GM18499 (cell line): ENCODE results near the gene CPNE5.
"Not testable (repeated sequence)": the region's sequence is repeated elsewhere in the genome, so short reads cannot be mapped to it uniquely, and the experiment has no call there.

ENCODE experiments used
- ATAC-seq: cut with Tn5 transposase; IDR thresholded peaks from one replicate; pipeline ENCODE4 v1.9.1; 2021; ENCODE audit warnings: moderate number of reproducible peaks; ENCODE audit not compliant: insufficient read depth, unreplicated experiment

CPNE5 gene

DNA sequence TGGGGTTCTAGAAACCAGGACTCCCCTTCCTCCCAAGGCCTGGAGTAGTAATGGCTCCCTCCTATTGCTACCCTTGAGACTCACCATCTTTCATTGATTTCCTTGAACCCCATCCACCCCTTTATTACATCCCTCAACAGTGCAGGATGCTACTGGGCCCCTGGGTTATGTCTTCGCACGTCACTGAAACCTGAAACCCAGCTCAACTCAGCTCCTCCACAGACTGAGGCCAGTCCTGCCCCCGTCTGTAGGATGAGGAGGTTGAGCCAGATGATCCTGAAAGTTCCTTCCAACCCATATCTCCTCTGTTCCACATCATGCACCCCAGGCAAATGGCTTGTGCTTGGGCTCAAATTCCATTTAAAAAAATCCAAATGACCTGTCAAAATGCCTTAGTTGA, 21.4 kb downstream of the CPNE5 start:
- ATAC-seq, result no peak

DNA sequence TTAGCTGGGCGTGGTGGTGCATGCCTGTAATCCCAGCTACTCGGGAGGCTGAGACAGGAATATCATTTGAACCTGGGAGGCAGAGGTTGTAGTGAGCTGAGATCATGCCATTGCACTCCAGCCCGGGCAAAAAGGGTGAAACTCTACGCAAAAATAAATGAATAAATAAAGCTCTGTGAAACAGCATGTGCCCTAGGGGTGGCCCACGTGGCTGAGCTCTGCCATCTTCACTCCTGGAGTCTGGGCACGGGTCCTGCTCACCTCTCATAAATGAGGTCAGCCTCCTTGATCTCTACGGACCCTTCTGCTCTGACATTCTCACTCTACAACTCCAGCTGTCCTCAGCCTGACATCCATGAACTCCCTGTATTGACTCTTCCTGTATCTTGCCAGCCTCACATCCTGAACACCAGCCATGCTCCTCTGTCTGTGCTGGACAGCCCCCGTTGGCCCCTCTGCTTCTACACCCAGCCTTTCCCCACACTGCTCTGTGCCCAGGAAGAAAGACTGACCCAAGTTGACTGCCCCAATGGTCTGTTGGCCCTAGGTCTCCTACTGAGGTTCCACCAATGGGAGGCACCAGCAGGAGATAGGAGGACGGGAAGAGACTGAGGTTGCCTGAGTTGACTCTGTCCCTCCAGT, 21.9 kb downstream of the CPNE5 start:
- no peak for ATAC-seq

DNA sequence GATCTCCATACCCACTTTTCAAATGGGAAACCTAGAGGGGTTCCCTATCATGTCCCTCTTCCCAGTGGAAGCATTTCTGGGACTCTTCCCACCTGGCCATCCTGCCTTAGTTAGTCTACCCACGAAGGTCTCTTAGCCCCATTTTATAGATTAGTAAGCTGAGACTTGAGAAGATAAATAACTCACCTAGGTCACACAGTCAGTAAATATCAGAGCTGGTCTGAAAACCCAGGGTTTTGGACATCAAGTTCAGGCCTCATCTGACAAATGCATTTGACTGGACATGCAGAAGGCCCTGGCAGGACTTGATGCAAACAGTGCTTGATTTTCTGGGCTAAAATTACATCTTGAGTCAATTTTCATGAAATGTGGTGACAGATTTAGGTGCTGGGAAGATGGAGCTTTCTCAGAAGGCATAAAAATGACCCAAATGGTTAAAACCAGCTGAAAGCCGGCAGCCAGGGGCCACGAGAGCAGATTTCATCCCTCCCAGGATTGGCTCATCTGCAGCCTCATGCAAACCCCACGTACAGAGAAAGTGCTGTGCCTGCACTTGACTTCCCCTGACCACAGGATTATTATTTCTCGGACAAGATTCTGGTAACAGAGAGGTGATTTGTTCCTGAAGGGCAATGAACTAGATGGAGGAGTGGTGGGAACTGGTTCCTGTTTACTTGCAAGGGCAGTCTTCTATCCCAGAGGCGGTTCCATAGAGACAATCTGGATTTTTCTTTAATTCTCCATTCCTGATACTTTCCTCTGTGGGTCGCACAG, 23.1 kb downstream of the CPNE5 start:
- ATAC-seq, result no peak

DNA sequence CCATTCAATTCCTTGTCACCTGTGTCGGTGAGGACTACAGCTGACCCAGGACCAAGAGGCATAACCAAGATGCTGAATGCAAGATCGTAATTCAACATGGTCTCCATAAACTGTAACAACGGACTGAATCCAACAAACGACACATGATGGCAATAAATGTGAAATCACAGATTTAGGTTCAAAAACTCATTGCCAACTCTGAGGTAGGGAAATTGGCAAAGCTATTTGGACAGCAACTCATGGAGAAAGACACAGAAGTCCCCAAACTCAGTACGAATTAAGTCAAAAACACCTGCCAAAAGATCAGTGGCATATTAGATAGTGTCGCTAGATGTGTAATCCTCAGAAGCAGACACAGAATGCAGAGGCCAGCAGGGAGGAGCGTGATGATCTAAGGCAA, 25.0 kb downstream of the CPNE5 start:
- ATAC-seq, result no peak

DNA sequence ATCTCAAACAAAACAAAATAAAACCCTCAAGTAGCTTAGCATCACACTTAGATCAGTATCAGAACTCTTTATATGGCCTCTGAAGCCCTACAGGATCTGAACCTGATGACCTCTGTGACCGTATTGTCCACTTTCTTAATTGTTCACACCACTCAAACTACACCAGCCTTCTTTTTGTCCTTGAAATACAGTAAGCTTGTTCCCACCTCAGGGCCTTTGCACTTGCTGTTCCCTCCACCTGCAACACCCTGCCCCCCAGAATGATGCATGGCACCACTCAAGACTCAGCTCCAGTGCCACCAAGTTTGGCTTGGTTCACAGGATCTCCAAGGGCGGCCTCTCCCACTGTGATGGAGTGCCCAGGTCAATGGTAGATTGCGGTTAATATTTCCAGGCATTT, 25.7 kb downstream of the CPNE5 start:
- ATAC-seq, result no peak

DNA sequence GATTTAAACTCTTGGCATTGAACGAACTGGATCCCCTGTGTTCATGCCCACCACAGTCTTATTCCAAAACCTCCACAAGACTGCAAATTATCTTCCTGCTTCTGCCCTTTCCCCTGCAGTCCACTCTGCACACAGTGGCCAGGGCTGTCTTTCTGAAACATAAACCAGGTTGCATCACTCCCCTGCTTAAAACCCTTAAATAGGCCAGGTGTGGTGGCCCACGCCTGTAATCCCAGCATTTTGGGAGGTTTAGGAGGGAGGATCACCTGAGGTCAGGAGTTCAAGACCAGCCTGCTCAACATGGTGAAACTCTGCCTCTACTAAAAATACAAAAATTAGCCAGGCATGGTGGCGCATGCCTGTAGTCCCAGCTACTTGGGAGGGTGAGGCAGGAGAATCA, 26.2 kb downstream of the CPNE5 start:
- not testable (repeated sequence) for ATAC-seq

DNA sequence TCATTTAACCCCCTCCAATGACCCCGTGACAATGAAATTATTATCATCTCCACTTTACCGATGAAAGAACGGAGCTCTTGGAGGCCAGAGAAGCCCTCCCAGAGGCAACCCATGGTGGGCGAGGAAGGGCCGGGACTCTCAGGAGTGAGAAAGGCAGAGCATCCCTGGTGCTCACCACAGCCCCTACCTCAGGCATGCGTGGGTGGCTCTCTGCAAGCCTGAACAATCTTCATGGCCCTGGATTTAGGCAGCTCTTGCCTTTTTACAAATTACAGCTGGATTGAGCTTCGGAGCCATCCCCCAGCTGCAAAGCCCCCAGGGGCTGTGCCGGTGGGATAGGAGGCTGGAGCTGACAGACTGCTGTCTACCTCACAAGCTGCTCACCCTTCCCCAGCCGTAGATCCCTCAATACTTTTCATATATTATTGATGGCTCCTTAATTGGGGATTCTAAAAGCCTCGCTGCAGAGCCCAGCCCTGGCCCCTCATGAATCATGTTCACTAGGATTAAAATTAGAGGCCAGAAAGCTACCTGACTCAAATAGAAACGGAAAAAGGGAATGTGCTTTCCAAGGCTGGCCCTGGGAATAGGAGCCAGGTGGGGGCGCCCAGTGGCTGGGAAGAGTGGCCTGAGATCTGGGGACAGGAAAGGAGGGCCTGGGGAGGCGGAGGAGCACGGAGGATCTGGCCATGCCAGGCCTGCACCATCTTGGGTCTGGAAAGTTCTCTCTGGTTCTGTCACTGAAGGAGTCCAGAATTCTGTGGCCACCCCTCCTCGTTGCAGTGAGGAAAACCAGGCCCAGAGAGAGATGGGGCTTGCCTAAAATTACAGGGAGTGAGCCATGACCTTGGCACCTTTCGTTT, 29.1 kb downstream of the CPNE5 start:
- no peak for ATAC-seq

DNA sequence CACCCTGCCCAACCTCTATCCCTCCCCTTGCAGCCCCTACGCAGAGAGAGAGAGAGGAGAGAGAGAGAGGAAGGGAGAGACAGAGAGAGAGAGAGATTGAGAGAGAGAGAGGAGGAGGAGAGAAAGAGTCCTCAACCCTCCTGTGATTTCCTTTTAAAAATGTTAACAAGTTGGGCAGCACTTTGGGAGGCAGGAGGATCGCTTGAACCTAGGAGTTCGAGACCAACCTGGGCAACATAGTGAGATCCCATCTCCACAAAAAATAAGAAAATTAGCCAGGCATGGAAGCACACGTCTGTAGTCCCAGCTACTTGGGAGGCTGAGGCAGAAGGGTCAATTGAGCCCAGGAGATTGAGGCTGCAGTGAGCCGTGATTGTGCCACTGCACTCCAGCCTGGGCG, 30.1 kb downstream of the CPNE5 start:
- ATAC-seq, result no peak

DNA sequence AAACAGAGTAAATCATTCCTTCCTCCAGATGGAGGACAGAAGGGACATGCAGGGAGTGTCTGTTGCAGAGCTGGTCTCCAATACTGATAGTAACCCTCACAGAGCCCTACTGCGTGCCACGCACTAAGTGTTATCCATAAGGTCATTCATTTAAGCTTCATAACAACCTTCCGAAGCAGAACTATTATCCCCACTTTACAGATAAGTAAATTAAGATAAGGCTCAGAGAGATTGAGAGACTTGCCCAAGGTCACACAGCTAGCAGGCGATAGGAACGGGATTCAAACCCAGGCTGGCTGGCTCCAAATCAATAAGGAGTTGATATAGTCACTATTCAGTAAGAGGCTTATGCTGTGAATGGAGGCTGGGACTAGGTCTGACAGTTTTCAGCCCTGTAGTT, 30.6 kb downstream of the CPNE5 start:
- no peak for ATAC-seq

DNA sequence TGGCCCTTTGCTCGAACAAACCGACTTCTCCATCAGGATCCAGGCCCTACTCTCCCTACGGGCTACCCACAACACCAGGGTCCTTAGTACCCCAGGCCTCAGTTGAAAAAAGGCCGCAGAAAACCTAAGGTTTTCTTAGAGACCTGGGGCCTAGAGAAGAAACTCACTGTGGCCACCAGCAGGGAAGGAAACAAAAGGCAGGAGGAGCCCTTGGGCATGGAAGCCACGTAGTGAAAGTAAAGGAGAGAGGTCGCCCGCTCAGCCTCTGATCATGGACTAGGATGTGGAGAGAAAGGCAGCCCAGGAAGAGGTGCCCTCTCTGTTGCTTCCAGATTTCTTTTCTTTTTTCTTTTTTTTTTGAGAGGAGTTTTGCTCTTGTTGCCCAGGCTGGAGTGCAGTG, 31.5 kb downstream of the CPNE5 start:
- no peak for ATAC-seq

DNA sequence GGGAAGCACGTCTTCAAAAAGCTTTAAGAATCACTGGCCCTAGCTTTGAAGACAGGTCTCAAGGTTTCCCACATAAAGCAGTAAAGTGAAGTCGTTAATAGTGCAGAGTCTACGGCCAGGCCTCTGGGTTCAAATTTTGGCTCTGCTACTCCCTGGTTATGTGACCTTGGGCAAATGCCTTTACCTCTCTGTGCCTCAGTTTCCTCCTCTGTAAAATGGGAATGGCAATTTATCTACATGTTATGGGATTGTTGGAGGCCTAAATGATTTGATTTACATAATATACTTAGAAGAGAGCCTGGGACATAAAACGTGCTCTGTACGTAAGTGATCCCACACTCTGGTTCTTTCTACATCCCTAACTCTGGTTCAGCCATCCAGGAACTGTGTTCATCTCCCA, 32.1 kb downstream of the CPNE5 start:
- no peak for ATAC-seq

DNA sequence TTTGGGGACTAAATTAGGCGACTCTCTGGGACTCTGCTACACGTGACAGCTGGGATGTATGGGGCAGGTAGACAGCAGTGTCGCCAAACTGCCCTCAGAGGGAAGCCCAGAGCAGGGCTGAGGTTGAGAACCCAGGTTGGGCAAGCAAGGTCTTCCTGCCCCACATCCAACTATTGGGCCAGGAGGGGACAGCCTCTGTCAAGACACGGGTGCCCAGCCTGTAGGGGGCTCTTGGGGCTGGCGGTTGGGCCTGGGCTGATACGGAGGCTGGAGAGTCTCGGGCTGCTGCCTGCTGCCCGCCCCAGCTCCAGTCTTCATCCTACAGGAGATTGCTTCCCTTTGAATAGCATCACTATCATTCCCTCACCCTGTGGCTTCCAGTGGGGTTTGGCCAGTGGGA, 33.3 kb downstream of the CPNE5 start:
- ATAC-seq, result no peak

DNA sequence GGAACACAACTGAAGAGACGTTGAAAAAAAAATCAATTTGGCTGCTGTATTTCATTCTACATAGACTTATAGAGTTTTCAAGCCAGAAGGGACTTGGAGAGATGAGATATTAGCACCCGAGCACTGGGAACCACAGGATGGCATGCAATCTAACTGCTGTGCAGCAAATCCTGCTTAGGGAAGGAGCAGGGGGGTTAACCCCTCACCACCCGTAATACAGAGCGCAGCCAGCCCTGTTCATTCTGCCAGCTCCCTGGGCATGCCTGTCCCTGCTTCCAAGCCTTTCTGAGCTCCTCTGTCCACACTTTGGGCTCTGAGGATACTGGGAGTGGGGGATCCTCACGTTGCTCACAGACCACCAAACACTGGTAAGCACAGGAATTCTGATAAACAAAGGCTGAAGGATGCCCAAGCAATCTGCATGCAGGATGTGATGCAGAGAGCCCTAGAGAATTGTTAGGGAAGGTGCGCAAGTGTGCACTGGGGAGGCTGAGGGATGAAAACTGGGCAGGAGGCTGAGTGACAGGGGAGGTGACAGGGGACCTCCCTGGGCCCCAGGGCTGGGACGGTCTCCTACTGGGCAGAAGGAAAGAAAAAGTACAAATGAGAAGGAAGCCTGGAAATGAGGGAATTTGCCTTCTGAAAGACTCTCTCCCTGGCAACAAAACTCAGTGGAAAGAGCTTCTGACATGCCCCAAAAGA, 34.0 kb downstream of the CPNE5 start:
- ATAC-seq, result no peak

DNA sequence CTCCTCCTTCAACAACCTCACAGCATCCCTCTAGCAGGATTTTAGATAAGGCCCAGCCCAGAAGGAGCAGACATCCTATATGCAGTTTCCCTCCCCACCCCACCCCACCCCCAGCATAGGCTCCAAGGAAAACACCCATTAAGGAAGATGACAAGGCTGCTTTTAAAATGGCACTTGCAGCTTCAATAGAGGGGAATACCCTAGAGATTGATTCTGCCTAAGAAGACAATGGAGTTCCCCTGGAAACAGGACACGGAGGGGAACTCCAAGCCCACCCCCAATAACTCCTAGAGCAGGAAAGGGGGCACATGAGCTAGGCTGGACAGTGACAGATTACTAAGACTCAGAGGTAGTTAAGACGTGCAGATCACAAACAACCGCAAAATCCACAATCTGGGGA, 34.7 kb downstream of the CPNE5 start:
- ATAC-seq, result no peak

DNA sequence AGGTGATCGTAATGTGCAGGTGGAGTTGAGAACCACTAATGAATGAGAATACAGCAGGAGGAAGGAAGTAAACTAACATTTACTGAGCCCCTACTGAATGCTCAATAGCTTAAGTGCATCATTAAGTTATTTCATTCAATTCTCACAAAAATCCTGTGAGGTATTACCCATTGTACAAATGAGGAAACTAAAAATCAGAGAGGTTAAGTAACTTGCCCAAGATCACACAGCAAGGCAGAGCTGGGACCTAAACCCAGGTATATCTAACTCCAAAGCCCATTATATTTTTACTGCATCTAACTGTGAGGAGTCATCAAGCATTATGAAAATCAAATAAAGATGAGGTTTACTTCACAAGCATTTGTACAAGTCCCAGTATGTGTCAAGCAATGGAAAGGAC, 35.3 kb downstream of the CPNE5 start:
- no peak for ATAC-seq

DNA sequence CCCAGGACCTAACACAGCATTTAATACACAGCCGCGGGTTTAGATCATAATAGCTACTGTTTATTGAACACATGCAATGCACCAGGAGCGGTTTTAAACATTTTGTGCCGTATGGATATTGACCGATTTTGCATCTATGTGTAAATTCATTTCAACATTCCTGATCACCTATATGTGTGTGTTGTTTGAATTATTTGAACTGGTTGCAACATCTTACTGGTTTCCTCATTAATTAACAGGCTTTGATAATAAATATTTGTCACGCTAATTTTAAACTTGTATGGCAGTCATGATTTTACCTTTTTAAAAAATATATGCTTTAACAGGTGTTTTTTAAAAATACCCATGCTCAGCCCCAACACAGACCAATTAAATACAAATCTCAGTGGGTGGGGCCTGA, 35.8 kb downstream of the CPNE5 start:
- no peak for ATAC-seq

DNA sequence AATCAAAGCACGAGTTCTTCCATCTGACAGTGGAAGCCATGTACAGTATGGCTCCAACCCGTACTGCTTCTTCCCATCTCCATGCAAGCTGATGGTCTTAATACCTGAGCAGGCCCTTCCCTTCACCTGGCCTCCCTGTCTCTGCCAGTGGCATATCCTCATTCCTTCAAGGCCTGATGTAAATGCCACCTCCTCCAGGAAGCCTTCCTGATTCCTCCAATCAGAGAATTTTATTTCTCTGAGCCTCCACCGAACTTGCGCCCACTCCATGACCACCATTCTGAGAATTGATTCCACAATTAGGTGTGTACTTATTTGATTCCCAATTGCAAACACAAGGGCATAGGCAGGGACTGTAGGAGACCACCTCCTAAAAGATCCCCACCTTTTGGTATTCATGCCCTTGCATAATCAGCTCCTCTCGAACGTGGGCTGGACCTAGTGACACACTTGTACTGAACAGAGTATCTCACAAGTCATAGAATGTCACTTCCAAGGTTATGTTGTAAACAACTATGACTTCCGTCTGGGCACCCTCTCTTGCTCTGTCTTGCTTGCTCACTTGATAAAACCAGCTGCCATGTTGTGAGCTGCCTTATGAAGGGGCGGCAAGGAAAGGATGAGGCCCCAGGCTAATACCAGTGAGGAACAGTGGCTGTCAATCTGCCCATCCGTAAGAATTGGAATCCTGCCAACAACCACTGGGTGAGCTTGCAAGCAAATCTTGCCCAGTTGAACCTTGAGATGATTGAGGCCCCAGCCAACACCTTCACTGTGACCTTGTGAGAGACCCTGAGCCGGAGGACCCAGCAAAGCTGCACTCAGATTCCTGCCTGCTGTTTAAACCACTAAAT, 38.8 kb downstream of the CPNE5 start:
- ATAC-seq, result no peak

DNA sequence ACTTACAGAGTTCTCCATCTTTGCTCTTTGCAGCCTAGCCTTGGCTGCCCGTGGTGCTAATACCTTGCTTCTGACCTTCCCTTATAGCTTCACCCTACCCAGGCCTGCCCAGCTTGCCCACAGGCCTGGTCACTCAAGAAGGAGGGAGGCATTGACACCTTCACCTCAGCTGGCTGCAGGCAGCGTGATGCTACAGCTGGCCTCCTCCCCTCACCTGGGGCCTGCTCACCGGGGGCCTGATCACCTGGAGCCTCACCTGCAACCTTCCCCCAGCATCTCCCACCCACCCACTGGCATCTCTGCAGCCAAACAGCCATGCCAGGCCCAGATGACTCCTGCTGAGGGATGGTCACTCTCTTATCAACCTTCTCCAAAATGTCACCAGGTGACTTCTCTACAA, 40.4 kb downstream of the CPNE5 start:
- no peak for ATAC-seq

DNA sequence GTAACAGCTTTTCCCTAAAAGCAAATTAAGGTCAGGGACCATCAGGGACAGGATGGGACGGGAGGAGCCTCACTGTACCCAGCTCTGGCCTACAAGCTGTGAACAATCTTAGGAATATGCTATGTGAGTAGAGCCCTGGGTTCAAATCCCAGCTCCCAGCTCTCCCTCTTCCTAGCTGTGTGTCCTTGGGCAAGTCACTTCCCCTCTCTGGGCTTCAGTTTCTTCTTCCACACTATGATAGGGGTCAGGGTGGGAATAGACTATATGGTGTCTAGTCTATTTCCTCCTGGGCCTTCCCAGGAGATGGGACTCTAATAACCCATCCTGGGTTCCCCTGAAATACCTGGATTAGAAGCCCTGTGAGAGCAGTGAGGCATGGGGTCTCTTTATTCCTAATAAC, 41.6 kb downstream of the CPNE5 start:
- ATAC-seq, result no peak

DNA sequence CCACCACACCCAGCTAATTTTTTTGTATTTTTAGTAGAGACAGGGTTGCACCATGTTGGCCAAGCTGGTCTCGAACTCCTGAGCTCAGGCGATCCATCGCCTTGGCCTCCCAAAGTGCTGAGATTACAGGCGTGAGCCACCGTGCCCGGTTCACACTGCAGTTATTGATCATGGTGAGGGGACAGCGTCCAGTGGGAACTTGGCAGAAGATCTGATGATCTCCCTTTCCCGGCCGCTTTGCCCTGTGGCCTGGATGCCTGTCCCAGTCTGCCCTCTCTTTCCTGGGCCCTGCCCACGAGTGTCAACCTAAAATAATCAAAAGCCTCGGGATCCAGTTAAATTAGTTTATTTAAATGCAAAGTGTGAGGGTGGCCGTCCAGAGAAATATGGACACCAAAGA, 42.2 kb downstream of the CPNE5 start:
- no peak for ATAC-seq
